GM23338 (cell line): Measurements from ENCODE around the gene RGS3. TPM values are rescaled to one million over a fixed set of nuclear protein-coding genes. Genes with fewer than 3 reads are reported as not detected.

Experiments
- ATAC-seq: fragments of 200-7000 bp; cut with Tn5 transposase; 3 replicates; pipeline ENCODE4 v1.9.1; 2020
- DNase-seq: peaks from one replicate; pipeline ENCODE4 v3.0.0-alpha.2; 2015; ENCODE audit warnings: low spot score
- H2AFZ ChIP-seq: fragments of 200-600 bp; sonication (generic); 2 replicates; pipeline ENCODE4 v1.8.0; 2016; ENCODE audit warnings: antibody characterized with exemption, mild to moderate bottlenecking, moderate library complexity
- H3F3A ChIP-seq: fragments of 200-600 bp; sonication (generic); replicated peaks from 2 replicates; pipeline ENCODE4 v1.8.0; 2017; ENCODE audit warnings: antibody characterized with exemption, mixed run types, low read depth
- H3K27ac ChIP-seq: fragments of 200-600 bp; sonication (generic); 2 replicates; pipeline ENCODE4 v1.6.1; 2016; ENCODE audit warnings: low read depth
- H3K27me3 ChIP-seq: fragments of 200-600 bp; sonication (generic); 2 replicates; pipeline ENCODE4 v1.8.0; 2016; ENCODE audit warnings: mild to moderate bottlenecking, mixed run types, moderate library complexity; ENCODE audit not compliant: insufficient read depth
- H3K36me3 ChIP-seq: fragments of 200-600 bp; sonication (generic); 2 replicates; pipeline ENCODE4 v1.8.0; 2016; ENCODE audit warnings: mild to moderate bottlenecking; ENCODE audit not compliant: insufficient read depth
- H3K4me1 ChIP-seq: fragments of 200-600 bp; sonication (generic); 2 replicates; pipeline ENCODE4 v1.8.0; 2016; ENCODE audit warnings: mild to moderate bottlenecking, moderate library complexity; ENCODE audit not compliant: insufficient read depth
- H3K4me2 ChIP-seq: fragments of 200-600 bp; sonication (generic); 2 replicates; pipeline ENCODE4 v1.7.1; 2017; ENCODE audit warnings: mixed run types
- H3K4me3 ChIP-seq: fragments of 200-600 bp; sonication (generic); 2 replicates; pipeline ENCODE4 v1.6.1; 2016; ENCODE audit warnings: mixed run types
- H3K79me2 ChIP-seq: fragments of 200-600 bp; sonication (generic); replicated peaks from 2 replicates; pipeline ENCODE4 v1.8.0; 2017; ENCODE audit warnings: mild to moderate bottlenecking; ENCODE audit not compliant: insufficient read depth
- H3K9me2 ChIP-seq: fragments of 200-600 bp; sonication (generic); 2 replicates; pipeline ENCODE4 v1.8.0; 2017; ENCODE audit not compliant: insufficient read depth
- H4K20me1 ChIP-seq: fragments of 200-600 bp; sonication (generic); replicated peaks from 2 replicates; pipeline ENCODE4 v1.8.0; 2017; ENCODE audit warnings: mild to moderate bottlenecking; ENCODE audit not compliant: insufficient read depth
- H3K27ac Mint-ChIP-seq: 2 replicates; pipeline ENCODE4 v1.8.0; 2020; ENCODE audit warnings: inconsistent platforms, mild to moderate bottlenecking, moderate library complexity, mixed read lengths
- H3K27me3 Mint-ChIP-seq: 3 replicates; pipeline ENCODE4 v1.8.0; 2022; ENCODE audit warnings: low read depth, mild to moderate bottlenecking, moderate library complexity, mixed read lengths, inconsistent platforms; ENCODE audit not compliant: insufficient read depth, poor library complexity
- H3K36me3 Mint-ChIP-seq: 3 replicates; pipeline ENCODE4 v1.8.0; 2021; ENCODE audit warnings: low read depth, mild to moderate bottlenecking, inconsistent platforms, moderate library complexity, mixed read lengths
- H3K4me1 Mint-ChIP-seq: 3 replicates; pipeline ENCODE4 v1.8.0; 2020; ENCODE audit warnings: mild to moderate bottlenecking, inconsistent platforms, mixed read lengths
- H3K4me3 Mint-ChIP-seq: 3 replicates; pipeline ENCODE4 v1.8.0; 2021; ENCODE audit warnings: moderate library complexity, mild to moderate bottlenecking, inconsistent platforms, mixed read lengths
- H3K9me3 Mint-ChIP-seq: 3 replicates; pipeline ENCODE4 v1.8.0; 2020; ENCODE audit warnings: moderate library complexity, mild to moderate bottlenecking, inconsistent platforms, mixed read lengths
- CTCF ChIP-seq, 2 experiments: fragments of 200-600 bp in 1 of 2; sonication (generic) in 1 of 2; conservative IDR thresholded peaks; 2 replicates each; pipeline versions ENCODE4 v1.5.1 to v1.6.1; 2016 to 2017; ENCODE audit warnings: antibody characterized with exemption in 2 of 2, low read depth in 2 of 2, mild to moderate bottlenecking in 2 of 2, moderate library complexity in 1 of 2
- EZH2 ChIP-seq: fragments of 200-600 bp; sonication (generic); IDR thresholded peaks from one replicate; pipeline ENCODE4 v1.8.0; 2017; ENCODE audit warnings: antibody characterized with exemption, mild to moderate bottlenecking, low read depth; ENCODE audit not compliant: unreplicated experiment
- NANOG ChIP-seq: IDR thresholded peaks from 2 replicates; pipeline ENCODE4 v1.6.1; 2016; ENCODE audit warnings: antibody characterized with exemption, borderline replicate concordance
- ZNF114 ChIP-seq: fragments of 250-450 bp; sonication (Bioruptor Pico); IDR thresholded peaks from 2 replicates; pipeline ENCODE4 v1.5.0; 2020; ENCODE audit warnings: mild to moderate bottlenecking, moderate library complexity
- ZNF462 ChIP-seq: fragments of 250-450 bp; sonication (Bioruptor Pico); IDR thresholded peaks from 2 replicates; pipeline ENCODE4 v1.5.0; 2020; ENCODE audit warnings: mild to moderate bottlenecking, moderate library complexity
- polyA plus RNA-seq: library from polyadenylated mRNA; unstranded; fragments of >200 nt; fragmentation: Nextera tagmentation; extraction: Ambion mirVana; gene quantifications from 2 replicates; pipeline ENCODE4 v1.2.1, GENCODE V29; 2016
- total RNA-seq: library from RNA; depleted of rRNA; stranded (reverse); fragments of >200 nt; shearing (Covaris generic); gene quantifications from 2 replicates; pipeline ENCODE4 v1.2.3, GENCODE V29; 2014
- TF ChIP-seq, protein P1 (sequence below): IDR thresholded peaks from one replicate; pipeline ENCODE4 v1.6.1; 2018; ENCODE audit warnings: antibody characterized with exemption; ENCODE audit not compliant: unreplicated experiment

The RGS3 gene
- total and polyA plus RNA-seq, 2 experiments from 2014 or later: 14.2 to 24.3 TPM

- no peak for ATAC-seq
- H3K4me1 Mint-ChIP-seq: peaks cover 16% of the 10 kb centered on the region
- H3K4me3 ChIP-seq: no peak overlapping the region
- H3K36me3 Mint-ChIP-seq: no peaks in the 10 kb centered on the region
- H4K20me1 ChIP-seq: no peaks in the 10 kb centered on the region
- no peaks in the 10 kb centered on the region for H3K79me2 ChIP-seq
- no peaks in the 10 kb centered on the region for H3K27me3 ChIP-seq
- no peak overlapping the region for H3K4me3 Mint-ChIP-seq
- H3K9me2 ChIP-seq: no peaks in the 10 kb centered on the region
- no peaks in the 10 kb centered on the region for H3K36me3 ChIP-seq
- H3K27ac ChIP-seq: no peak overlapping the region
- no peak overlapping the region for H3K27ac Mint-ChIP-seq
- no peaks in the 10 kb centered on the region for H3K9me3 Mint-ChIP-seq
- no peak overlapping the region for H2AFZ ChIP-seq
- no peak overlapping the region for H3K4me2 ChIP-seq
- H3K27me3 Mint-ChIP-seq: peaks cover 11% of the 10 kb centered on the region
- no peak for DNase-seq
- H3K4me1 ChIP-seq: peaks cover 3% of the 10 kb centered on the region; the same call in 1 of the 2 replicates
- H3F3A ChIP-seq: no peaks in the 10 kb centered on the region
- TF ChIP-seq NANOG: no peak
- no peak for TF ChIP-seq EZH2
- no peak for TF ChIP-seq CTCF (conservative IDR thresholded peaks at IDR 0.05; ENCODE audit: low read depth in 2 of 2)
- no peak for TF ChIP-seq ZNF114 (CRISPR knock-in tag)
- TF ChIP-seq, protein P1, sequence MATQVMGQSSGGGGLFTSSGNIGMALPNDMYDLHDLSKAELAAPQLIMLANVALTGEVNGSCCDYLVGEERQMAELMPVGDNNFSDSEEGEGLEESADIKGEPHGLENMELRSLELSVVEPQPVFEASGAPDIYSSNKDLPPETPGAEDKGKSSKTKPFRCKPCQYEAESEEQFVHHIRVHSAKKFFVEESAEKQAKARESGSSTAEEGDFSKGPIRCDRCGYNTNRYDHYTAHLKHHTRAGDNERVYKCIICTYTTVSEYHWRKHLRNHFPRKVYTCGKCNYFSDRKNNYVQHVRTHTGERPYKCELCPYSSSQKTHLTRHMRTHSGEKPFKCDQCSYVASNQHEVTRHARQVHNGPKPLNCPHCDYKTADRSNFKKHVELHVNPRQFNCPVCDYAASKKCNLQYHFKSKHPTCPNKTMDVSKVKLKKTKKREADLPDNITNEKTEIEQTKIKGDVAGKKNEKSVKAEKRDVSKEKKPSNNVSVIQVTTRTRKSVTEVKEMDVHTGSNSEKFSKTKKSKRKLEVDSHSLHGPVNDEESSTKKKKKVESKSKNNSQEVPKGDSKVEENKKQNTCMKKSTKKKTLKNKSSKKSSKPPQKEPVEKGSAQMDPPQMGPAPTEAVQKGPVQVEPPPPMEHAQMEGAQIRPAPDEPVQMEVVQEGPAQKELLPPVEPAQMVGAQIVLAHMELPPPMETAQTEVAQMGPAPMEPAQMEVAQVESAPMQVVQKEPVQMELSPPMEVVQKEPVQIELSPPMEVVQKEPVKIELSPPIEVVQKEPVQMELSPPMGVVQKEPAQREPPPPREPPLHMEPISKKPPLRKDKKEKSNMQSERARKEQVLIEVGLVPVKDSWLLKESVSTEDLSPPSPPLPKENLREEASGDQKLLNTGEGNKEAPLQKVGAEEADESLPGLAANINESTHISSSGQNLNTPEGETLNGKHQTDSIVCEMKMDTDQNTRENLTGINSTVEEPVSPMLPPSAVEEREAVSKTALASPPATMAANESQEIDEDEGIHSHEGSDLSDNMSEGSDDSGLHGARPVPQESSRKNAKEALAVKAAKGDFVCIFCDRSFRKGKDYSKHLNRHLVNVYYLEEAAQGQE: no peak
- TF ChIP-seq ZNF462 (CRISPR knock-in tag): no peak
These were observed 45.9 kb downstream of the RGS3 start for GRCh38 chr9:113509463-113509862.
